ENCODE results near the gene SYNGR4.

SYNGR4 gene

DNA sequence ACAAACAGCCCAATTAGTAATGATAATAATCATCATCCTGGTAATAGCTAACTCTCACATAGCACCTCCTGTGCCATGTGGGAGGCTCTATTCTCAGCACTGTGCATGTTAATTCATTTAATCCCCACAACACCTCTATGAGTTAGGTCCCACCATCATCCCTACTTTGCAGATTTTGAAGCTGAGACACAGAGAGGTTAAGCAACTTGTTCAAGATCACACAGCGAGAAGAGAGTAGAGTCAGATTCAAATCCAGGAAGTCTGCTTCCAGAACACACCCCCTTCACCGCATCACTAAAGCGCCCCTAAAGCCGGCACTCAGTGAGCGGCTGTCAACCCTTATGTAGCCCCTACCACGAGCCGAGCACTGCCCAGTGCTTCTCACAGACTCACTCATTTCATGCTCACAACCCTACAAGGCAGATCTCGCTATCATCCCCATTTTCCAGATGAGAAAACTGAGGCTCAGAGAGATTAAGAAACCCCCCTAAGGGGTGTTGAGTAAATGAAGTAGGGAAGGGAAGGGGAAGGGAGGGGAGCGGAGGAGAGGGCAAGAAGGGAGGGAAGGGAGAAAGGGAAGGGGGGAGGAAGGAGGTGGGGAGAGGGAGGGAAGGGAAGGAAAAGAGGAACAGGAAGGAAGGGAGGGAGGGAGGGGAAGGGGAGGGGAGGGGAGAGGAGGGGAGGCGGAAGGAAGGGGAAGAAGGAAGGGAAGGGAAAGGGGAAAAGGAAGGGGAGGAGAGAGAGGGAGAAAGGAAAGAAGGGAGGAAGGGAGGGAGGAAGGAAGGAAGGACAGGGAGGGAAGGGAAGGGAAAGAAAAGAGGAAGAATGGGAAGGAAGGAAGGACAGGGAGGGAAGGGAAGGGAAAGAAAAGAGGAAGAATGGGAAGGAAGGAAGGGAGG lies 22.4 kb upstream of the SYNGR4 start:
- no peak for DNase-seq (ENCODE audit: low spot score)

DNA sequence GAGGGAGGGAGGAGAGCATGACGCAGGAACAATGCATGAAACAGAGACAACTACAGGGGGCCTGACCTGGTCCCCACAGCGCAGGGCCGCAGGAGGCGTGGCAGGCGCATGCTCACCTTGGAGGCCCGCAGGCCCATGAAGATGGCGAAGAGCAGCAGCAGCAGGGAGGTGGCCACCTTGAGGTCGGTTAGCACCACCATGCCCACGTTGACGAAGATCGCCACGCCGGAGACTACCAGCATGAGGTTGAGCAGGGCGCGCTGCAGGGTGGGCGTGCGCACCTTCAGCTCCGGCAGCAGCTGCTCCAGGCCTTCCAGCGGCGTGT lies 21.8 kb upstream of the SYNGR4 start:
- no peak for DNase-seq (ENCODE audit: low spot score)

DNA sequence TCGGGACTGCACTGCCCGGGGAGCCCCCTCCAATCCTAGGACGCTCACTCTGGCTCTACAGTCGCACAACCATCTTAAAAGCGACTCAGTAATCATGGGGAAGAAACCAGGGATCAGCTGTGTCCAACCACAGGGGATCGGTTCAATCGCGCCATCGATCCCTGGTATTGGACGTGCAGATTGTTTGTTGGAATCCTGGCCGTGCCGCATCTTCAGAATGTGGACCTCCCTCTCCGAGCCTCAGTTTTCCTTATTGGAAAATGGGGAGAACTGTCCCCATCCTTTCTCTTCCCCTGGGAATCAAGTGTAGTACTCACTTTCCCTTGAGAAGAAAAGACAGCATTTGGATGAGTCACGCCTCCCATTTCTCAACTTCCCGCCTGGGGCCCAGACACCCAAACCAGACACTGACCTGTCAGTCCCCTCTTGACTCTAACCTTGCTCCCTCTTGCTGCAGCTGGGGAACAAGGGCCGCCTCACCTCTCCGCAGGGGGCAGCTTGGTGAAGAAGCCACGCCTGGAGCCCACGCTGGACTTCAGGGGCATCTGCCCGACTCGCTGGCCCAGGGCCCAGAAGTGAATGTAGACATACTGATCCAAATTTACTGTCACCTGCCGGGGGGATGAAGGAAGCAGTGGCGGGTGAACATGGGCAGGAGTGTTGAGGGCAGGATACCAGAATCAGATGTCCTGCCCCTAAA lies 21.2 kb upstream of the SYNGR4 start:
- DNase-seq (ENCODE audit: low spot score): no peak

DNA sequence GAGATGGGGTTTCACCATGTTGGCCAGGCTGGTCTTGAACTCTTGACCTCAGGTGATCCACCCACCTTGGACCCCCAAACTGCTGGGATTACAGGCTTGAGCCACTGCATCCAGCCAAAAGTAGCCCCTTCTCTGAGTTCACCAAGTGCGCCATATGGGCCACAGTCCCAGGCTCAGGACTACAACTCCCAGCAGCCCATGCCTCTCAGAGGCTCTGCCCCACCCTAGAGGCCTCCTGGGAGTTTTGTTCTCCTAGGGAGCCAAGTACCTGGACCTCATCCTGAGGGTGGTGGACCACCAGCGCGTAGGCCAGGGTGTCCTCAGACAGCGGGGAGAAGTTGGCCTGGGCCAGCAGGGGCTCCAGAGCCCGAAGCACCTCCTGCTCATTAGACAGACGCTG lies 19.3 kb upstream of the SYNGR4 start:
- no peak for DNase-seq (ENCODE audit: low spot score)

DNA sequence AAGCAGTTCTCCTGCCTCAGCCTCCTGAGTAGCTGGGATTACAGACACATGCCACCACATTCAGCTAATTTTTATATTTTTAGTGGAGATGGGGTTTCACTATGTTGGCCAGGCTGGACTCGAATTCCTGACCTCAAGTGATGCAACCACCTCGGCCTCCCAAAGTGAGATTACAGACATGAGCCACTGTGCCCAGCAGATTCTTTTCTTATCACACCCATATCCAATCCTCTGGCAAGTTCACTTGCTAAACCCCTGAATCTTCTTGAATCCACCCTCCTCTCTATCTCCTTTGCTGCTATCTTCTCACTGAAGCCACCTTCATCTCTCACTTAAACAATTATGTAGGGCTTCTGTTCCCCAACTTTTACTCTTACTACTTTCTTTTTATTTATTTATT lies 18.0 kb upstream of the SYNGR4 start:
- DNase-seq (ENCODE audit: low spot score): no peak

DNA sequence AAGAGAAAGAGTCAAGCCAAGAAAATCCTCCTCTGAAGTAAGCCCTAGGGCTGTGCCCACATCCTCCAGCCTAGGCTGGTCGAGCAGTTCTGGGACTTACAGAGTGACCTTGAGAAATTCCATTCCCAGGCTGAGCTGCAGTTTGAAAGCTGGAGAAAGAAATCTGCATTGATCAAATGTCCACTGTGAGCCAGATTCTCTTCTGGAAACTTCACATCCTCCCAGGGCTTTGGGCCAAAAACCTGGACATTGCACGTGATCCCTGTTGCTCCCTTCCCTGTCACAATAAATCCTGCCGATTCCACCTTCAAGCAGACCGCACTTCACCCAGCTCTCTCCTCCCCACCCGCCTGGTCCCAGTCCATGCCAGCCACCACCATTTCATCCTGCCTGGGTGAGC lies 16.1 kb upstream of the SYNGR4 start:
- peak; percentile 50 for DNase-seq (ENCODE audit: low spot score)

DNA sequence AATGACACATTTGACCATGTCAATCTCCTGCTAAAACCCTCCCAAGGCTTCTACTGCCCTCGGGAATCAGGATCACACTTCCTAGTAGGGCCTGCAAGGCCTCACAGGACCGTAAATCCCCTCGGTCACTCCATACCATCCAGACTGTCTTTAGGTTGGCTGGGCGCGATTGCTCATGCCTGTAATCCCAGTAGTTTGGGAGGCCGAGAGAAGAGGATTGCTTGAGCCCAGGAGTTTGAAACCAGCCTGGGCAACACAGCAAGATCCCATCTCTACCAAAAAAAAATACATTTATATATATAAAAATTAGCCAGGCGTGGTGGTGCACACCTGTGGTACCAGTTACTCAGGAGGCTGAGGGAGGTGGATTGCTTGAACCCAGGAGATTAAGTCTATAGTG lies 15.4 kb upstream of the SYNGR4 start:
- DNase-seq (ENCODE audit: low spot score): no peak

DNA sequence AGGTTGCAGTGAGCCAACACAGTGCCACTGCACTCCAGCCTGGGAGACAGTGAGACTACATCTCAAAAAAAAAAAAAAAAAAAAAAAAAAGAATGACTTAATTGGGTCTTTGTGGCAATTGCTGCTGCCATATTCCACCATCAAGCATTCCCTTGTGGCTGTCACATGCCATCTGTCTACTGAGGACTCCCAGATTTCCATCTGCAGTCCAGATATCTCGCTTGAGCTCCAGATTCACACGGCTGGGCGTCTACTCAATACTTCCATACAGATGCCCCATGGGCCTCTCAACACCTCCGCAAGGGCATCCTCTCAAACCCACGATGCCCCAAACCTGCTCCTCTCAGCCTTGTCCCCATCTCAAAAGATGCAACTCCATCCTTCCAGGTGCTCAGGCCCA lies 13.3 kb upstream of the SYNGR4 start:
- no peak for DNase-seq (ENCODE audit: low spot score)

DNA sequence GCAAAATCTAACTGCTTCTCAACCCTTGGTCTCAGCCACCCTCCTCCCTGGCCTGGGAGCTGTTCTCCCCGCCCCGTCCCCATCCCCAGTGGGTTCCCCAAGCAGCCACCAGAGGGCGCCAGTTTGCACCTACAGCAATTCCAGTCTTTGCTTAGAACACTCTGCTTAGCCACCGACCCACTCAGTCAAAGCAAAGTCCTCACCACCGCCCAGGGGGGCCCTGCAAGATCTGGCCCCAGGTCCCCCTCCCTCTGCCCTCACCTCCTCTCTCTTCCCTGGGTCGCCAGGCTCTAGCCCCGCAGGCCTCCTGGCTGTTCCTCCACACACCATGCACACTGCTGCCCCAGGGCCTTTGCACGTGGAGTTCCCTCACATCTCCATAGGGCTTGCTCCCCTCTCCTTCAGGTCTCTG lies 12.8 kb upstream of the SYNGR4 start:
- DNase-seq (ENCODE audit: low spot score): peak; percentile 60

DNA sequence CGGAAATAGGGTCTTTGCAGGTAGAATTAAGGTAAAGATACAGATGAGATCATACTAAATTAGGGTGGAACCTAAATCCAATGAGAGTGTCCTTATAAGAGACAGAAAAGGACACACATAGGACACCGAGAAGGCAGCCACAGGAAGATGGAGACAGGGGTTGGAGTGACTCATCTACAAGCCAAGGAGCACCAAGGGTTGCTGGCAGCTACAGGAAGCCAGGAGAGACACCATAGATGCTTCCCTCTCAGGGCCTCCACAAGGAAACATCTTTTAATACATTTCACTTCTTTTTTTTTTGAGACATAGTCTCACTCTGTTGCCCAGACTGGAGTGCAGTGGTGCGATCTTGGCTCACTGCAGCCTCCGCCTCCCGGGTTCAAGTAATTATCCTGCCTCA lies 10.5 kb upstream of the SYNGR4 start:
- DNase-seq (ENCODE audit: low spot score): no peak

DNA sequence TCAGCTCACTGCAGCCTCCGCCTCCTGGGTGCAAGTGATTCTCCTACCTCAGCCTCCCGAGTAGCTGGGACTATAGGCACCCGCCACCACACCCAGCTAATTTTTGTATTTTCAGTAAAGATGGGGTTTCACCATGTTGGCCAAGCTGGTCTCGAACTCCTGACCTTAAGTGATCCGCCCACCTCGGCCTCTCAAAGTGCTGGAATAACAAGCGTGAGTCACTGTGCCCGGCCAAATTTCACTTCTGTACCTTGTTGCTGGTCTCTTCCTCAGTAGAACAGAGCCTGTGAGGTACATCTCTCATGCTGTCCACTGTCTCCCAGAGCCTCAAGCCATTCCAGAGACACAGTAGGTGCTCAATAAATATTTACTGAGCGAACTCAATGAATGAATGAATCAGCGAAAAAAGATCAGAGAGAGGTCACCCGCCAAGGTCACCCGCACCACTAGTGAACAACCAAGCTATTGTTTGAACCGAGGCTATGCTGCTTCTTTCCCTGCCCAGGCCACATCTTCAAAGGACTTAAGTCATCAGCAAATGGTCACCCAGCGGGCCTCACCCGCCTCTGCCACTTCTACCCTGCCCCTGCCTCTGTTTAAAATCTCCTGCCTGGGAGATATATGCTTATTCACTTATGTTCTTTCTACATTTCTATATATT lies 9.7 kb upstream of the SYNGR4 start:
- DNase-seq (ENCODE audit: low spot score): peak; percentile 96

DNA sequence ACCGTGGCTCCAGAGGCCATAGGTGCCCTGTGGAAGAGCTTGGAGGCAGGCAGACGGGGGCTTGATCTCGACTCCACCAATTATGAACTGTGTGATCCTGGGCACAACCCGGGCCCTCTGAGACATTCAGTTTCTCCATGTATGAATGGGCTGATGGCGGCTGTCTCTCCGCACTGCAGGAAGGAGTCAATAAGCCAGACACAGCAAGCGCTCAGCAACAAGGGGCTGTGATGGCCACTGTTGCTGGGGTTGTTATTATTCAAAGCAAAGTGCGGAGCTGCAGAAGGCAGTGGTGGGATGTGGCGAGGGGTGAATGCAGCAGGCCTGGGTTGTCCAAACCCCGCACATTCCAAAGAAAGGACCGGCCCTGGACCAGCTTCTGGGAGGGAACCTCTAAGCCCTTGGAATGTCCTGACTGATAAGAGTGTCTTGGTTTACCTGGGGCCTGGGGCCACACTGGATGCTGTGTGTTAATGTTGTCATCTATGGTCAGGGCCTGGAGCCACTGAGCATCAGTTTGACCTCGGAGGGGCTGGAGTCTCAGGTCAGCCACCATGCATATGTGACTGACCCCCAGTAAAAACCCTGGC lies 8.7 kb upstream of the SYNGR4 start:
- DNase-seq (ENCODE audit: low spot score): no peak

DNA sequence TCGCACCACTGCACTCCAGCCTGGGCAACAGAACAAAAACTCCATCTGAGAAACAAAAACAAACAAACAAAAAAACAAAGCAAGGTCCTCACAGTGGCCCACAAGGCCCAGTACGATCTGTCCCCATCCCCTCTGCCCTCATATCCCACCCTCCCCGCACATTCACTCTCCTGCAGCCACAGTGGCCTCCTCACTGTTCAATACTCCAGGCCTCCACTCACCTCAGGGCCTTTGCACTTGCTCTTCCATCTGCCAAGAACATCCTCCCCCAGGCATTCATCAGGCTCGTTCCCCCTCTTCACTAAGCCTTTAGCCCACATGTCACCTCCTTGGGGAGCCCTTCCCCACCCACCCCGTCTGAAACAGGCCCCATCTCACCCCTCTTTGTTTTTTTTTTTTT lies 5.0 kb upstream of the SYNGR4 start:
- DNase-seq (ENCODE audit: low spot score): no peak

DNA sequence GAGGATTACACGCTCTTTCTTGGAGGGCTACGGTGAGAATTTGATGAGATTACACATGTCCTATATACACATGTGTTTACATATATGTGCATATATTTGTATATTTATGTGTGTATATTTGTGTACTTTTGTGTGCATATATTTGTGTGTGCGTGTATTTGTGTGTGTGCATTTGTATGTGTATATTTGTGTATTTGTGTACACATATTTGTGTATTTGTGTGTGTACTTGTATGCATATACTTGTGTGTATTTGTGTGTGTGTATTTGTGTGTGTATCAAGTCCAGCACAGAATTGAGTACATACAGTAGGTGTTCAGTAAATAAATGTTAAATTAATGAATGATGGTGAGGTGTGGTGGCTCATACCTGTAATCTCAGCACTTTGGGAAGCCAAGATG lies 2.3 kb upstream of the SYNGR4 start:
- DNase-seq (ENCODE audit: low spot score): no peak

DNA sequence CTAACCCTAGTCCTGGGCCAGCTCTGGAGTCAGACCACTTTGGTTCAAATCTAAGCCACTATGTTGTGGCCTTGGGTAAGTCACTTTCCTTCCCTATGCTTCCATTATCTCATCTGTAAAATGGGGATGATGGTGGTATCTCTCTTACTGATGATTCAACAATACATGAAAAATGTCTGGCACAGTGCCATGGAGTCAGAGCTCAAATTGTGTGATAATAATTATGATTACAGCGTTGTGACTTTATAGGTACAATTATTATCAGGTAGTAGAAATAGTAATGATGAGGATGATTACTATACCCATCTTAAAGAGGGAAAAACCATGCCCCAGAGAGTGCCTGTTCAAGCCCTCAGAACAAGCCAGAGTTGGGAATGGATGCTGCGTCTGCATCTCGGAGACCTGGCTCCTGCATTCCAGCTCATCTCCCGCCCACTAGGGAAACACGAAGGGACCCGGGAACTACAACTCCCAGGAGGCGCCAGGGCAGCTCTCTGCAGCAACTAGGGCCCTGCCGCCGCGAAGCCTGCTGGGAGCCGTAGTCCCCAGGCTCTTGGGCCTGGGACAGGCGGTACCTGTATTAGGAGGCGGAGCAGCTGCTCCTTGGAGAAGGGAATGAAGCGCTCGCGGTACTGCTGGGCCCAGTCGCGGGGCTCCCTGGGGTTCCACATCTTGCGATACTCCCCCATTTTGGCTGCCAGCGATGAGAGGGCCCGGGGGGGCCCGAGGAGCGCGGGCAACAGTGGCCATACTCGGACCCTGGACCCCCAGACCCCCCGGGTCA lies 1.3 kb upstream of the SYNGR4 start:
- peak; percentile 89 for DNase-seq (ENCODE audit: low spot score)

DNA sequence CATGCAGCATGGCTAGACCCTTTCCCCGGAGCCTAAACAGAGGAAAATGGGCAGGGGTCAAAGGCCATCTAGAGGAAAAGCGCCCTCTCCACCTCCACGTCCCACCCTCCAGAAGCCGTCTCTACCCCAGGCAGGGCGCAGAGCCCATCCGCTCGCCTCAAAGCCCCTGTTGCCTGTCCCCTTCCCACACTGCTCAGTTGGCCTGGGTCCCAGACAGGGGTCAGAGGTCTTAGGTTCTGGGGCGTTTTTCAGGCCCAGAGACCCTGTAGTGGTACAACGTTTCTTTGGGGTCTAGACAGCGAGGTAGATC lies 712 bp upstream of the SYNGR4 start:
- no peak for DNase-seq (ENCODE audit: low spot score)

DNA sequence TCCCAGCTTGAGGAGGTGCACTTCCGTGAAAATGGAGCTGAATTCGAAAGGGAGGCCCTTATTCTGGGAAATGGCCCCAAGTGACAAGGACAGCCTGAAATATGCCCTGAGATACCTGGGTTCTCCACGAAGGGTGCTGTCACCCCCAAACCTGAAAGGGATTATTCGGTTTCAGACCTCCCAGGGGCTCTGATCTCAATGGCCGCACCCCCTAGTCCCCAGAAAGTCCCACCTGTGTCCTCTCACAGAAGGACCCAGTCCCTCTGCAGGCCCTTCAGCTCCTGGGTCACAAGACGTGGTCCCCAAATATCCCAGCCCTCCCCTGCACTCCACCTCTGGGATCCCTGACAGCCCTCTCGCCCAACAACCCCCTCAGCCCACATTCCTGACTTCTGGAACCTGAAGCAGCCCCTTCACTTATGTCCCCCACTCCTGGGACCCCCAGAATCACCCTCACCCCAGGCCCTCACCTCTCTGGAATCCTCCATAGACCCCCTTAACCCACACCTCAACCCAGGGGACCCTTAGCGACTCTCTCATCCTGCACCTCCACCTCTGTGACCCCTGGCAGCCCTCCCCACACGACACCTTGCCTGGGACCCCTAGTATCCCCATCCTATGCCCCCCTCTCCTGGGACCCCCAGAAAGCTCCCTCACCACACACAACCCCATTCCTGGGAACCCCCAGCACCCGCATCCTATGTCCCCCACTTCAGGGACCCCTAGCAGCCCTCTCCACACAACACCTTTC lies 606 bp downstream of the SYNGR4 start:
- DNase-seq (ENCODE audit: low spot score): no peak

DNA sequence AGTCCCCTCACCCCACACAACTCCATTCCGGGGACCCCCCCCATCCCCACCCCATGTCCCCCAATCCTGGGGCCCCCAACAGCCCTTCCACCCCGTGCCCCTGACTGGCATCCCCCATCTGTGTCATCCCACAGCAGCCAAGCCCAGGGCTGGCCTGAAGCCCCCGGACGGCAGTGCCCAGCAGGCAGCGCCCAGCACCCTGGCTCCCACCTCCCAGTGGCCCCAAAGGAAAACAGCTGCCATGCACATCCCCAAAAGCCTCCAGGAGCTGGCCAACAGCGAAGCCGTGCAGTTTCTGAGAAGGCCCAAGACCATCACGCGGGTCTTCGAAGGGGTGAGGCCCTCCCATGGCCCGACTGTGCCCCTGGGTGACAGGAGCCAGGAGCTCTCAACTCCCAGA lies 1.4 kb downstream of the SYNGR4 start:
- no peak for DNase-seq (ENCODE audit: low spot score)

DNA sequence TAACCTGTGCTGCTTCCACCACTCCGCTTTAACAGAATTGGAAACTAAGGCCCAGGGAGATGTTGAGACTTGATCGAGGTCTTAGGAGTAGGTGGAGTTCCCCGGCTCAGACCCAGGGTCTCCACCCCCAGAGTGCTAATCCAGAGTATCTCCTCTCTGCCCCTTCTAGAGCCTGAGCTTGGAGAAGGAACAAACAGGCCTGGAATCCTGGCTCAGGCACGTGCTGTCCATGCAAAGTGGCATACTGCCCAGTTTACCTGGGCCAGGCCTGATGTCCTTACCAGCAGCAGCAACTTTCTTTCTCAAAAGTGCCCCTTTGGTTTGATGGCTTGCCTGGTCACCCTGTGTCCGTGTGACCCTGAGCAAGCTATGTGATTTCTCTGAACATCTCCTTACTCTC lies 3.7 kb downstream of the SYNGR4 start:
- no peak for DNase-seq (ENCODE audit: low spot score)

DNA sequence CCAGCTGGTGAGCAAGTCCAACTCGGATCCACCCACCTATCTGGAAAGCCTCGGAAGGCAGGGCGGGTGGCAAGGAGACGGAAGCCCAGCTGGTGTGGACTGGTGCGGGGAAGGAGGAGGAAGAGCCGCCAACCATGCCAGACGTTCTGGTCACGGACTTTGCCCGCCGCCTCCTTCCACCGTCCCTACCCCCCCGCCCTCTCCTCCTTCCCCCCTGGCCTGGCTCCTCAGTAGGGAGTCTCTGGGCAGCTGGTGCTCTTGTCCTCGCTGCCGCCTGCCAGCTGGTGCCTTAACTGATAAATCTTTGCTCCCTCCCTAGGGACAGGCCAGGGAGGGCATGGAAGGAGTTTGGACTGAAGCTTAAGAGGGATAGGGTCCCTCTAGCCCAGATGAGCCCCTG lies 4.8 kb downstream of the SYNGR4 start:
- no peak for DNase-seq (ENCODE audit: low spot score)

DNA sequence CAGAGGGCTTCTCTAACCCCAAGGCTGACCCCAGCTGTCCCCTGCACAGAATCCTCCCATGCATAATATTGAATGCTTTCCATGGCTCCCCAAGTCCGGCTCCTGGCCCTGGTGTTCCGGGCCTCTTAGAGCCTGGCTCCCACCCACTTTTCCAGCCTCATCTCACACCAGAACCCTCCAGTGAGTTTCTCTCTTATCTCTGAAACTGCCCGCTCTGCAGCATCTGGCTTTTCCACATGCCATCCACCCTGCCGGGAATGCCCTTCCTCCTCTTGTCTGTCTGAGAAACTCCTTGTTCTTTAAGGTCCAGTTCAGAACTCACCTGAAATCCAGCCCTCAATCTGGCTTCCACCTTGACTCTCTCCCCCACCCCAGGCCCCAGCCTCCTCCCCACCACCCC lies 6.8 kb downstream of the SYNGR4 start:
- no peak for DNase-seq (ENCODE audit: low spot score)

DNA sequence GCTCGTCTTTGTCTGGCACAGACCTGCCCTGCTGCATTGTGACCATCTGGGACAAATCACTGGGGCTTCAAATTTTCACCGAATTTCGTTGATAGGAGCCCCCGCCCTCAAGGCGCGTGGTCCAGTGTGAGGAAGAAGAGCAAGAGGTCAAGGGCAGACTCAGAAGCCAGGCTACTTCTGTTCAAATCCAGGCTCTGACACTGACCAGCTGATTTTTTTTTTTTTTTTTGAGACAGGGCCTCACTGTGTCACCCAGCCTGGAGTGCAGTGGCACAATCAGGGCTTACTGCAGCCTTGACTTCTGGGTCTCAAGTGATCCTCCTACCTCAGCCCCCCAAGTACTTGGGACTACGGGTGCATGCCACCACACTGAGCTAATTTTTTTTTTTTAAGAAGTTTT lies 7.2 kb downstream of the SYNGR4 start:
- no peak for DNase-seq (ENCODE audit: low spot score)

All from COLO829 (cell line).